Left cardiac atrium (tissue), 4 donors: ENCODE data around the gene RHOD. TPM values are rescaled to one million over a fixed set of nuclear protein-coding genes. Genes with fewer than 3 reads are reported as not detected.

Source experiments
- ATAC-seq, 2 donors: fragments of 200-7000 bp; cut with Tn5 transposase; one replicate each; pipeline ENCODE4 v1.9.1; 2020; ENCODE audit warnings: mild to moderate bottlenecking in 2 of 2, moderate library complexity in 2 of 2
- DNase-seq: peaks from one replicate; pipeline ENCODE4 v3.0.0-alpha.2; 2020
- intact Hi-C, 2 donors: fragments of 100-400 bp; cut with DNase I; formaldehyde crosslinking; loops; one replicate each; pipeline versions ENCODE4 v1.14.1 to v1.15.1; 2022 to 2023
- total RNA-seq, 2 donors: library from RNA; stranded (reverse); fragmentation: NEBNext Ultra II Directional; extraction: Animal tissue kit (Norgen Biotek cat#: 25700); gene quantifications; one replicate each; pipeline ENCODE4 v1.2.1, GENCODE V29; 2021
- donor health status: DM: no; HTN: yes; CAD: no.
- donor health status: DM: no; HTN: yes; CAD: no; lungs with severe emphysema.
- donor health status: DM: yes; HTN: yes; CAD: no.
- donor health status: Dilated cardiomyopathy.

The RHOD gene
- total RNA-seq, 2 donors from 2014 or later = 33.6 to 42.8 TPM

GRCh38 chr11:67055812-67056211, 835 bp upstream of the RHOD start:
- ATAC-seq = peak in 1 of 2 donors; percentile 36
- DNase-seq = no peak
- intact Hi-C loops = no loop called here

- ATAC-seq (peak; percentile 4 to 19), DNase-seq (no peak)
- intact Hi-C loops = no loop called here
These were observed 592 bp downstream of the RHOD start for GRCh38 chr11:67057205-67057672.

GRCh38 chr11:67058506-67058905, 1.9 kb downstream of the RHOD start:
- intact Hi-C loops = no loop called here
- no peak for DNase-seq
- no peak for ATAC-seq

GRCh38 chr11:67059671-67060070, 3.0 kb downstream of the RHOD start:
- ATAC-seq = no peak
- no peak for DNase-seq
- intact Hi-C loops = no loop called here

- intact Hi-C loops = no loop called here
- no peak for ATAC-seq
These were observed 3.5 kb downstream of the RHOD start for GRCh38 chr11:67060111-67060522.

GRCh38 chr11:67062526-67063373, 6.1 kb downstream of the RHOD start:
- DNase-seq (no peak), ATAC-seq (peak in 1 of 2 donors; percentile 36)
- intact Hi-C loops = no loop called here

More at GRCh38 chr11:67060111-67060522, 3.5 kb downstream of the RHOD start:
- no peak for DNase-seq

- intact Hi-C loops = no loop called here
- ATAC-seq (no peak), DNase-seq (no peak)
These were observed 9.7 kb downstream of the RHOD start for GRCh38 chr11:67066333-67066709.

- intact Hi-C loops = no loop called here
- peak; percentile 82 for DNase-seq
- peak; percentile 78 to 87 for ATAC-seq
These were observed 15.0 kb downstream of the RHOD start for GRCh38 chr11:67071420-67072284.

GRCh38 chr11:67072295-67072694, 15.6 kb downstream of the RHOD start:
- DNase-seq (no peak), ATAC-seq (no peak)
- intact Hi-C loops = no loop called here

GRCh38 chr11:67073908-67074307, 17.3 kb downstream of the RHOD start:
- ATAC-seq (no peak), DNase-seq (no peak)
- intact Hi-C loops = no loop called here

- intact Hi-C loops = no loop called here
- ATAC-seq (no peak), DNase-seq (no peak)
These were observed 19.6 kb downstream of the RHOD start for GRCh38 chr11:67076202-67076601.

GRCh38 chr11:67079065-67079705, 22.5 kb downstream of the RHOD start:
- DNase-seq (no peak), ATAC-seq (no peak)
- intact Hi-C loops = no loop called here

GRCh38 chr11:67082071-67082791, 25.6 kb downstream of the RHOD start:
- no peak for DNase-seq
- peak; percentile 63 to 73 for ATAC-seq
- intact Hi-C loops = loop anchor here (5.0 kb wide), 3 partner anchors 85 to 235 kb away; no protein-coding TSS in a partner anchor

GRCh38 chr11:67083786-67084366, 27.2 kb downstream of the RHOD start:
- ATAC-seq (no peak), DNase-seq (no peak)
- intact Hi-C loops = loop anchor here (5.0 kb wide), 3 partner anchors 83 to 233 kb away; no protein-coding TSS in a partner anchor

- DNase-seq (no peak), ATAC-seq (no peak)
- intact Hi-C loops = no loop called here
These were observed 29.0 kb downstream of the RHOD start for GRCh38 chr11:67085617-67086016.

- no peak for DNase-seq
- no peak for ATAC-seq
- intact Hi-C loops = no loop called here
These were observed 34.1 kb downstream of the RHOD start for GRCh38 chr11:67090717-67091116.

- DNase-seq (no peak), ATAC-seq (no peak)
- intact Hi-C loops = no loop called here
These were observed 38.5 kb downstream of the RHOD start for GRCh38 chr11:67095214-67095507.

GRCh38 chr11:67098799-67099429, 42.3 kb downstream of the RHOD start:
- intact Hi-C loops = no loop called here
- ATAC-seq (peak; percentile 93 to 96), DNase-seq (peak; percentile 47)
